Neural progenitor cell (in vitro differentiated cells): ENCODE results near the gene AP2A2. TPM values are rescaled to one million over a fixed set of nuclear protein-coding genes. Genes with fewer than 3 reads are reported as not detected.

Experiments used
- DNase-seq: peaks from one replicate; pipeline ENCODE4 v3.0.0-alpha.2; 2016; ENCODE audit warnings: low spot score
- H2AFZ ChIP-seq: fragments of 200-600 bp; sonication (generic); replicated peaks from 2 replicates; pipeline ENCODE4 v1.6.1; 2016; ENCODE audit warnings: antibody characterized with exemption
- H3F3A ChIP-seq: fragments of 200-600 bp; sonication (generic); 2 replicates; pipeline ENCODE4 v1.6.1; 2016; ENCODE audit warnings: antibody characterized with exemption, low read depth
- H3K27ac ChIP-seq: fragments of 200-600 bp; sonication (generic); 2 replicates; pipeline ENCODE4 v1.5.1; 2016; ENCODE audit warnings: mild to moderate bottlenecking
- H3K27me3 ChIP-seq: fragments of 200-600 bp; sonication (generic); 2 replicates; pipeline ENCODE4 v1.6.1; 2016; ENCODE audit warnings: mild to moderate bottlenecking, moderate library complexity
- H3K36me3 ChIP-seq: fragments of 200-600 bp; sonication (generic); 2 replicates; pipeline ENCODE4 v1.5.1; 2016
- H3K4me1 ChIP-seq: fragments of 200-600 bp; sonication (generic); 2 replicates; pipeline ENCODE4 v1.6.1; 2016; ENCODE audit warnings: mixed run types
- H3K4me2 ChIP-seq: fragments of 200-600 bp; sonication (generic); 2 replicates; pipeline ENCODE4 v1.6.1; 2016
- H3K4me3 ChIP-seq: fragments of 200-600 bp; sonication (generic); 2 replicates; pipeline ENCODE4 v1.5.1; 2016
- H3K79me2 ChIP-seq: fragments of 200-600 bp; sonication (generic); 2 replicates; pipeline ENCODE4 v1.6.1; 2016; ENCODE audit warnings: low read depth
- H3K9ac ChIP-seq: fragments of 200-600 bp; sonication (generic); 2 replicates; pipeline ENCODE4 v1.6.1; 2016
- H3K9me3 ChIP-seq: fragments of 200-600 bp; sonication (generic); 2 replicates; pipeline ENCODE4 v1.5.1; 2016; ENCODE audit warnings: low read depth
- H4K20me1 ChIP-seq: fragments of 200-600 bp; sonication (generic); 2 replicates; pipeline ENCODE4 v1.6.1; 2016; ENCODE audit warnings: low read depth
- H3K27ac Mint-ChIP-seq: 3 replicates; pipeline ENCODE4 v1.8.0; 2021; ENCODE audit warnings: mixed read lengths
- H3K27me3 Mint-ChIP-seq: 2 replicates; pipeline ENCODE4 v1.8.0; 2022; ENCODE audit warnings: low read depth, mild to moderate bottlenecking, inconsistent platforms, moderate library complexity, mixed read lengths; ENCODE audit not compliant: insufficient read depth
- H3K36me3 Mint-ChIP-seq: 3 replicates; pipeline ENCODE4 v1.8.0; 2021; ENCODE audit warnings: mixed read lengths
- H3K4me1 Mint-ChIP-seq: 3 replicates; pipeline ENCODE4 v1.8.0; 2021; ENCODE audit warnings: mixed read lengths
- H3K4me3 Mint-ChIP-seq: 3 replicates; pipeline ENCODE4 v1.8.0; 2021; ENCODE audit warnings: mild to moderate bottlenecking, moderate library complexity, mixed read lengths
- H3K9me3 Mint-ChIP-seq: 3 replicates; pipeline ENCODE4 v1.8.0; 2020; ENCODE audit warnings: mixed read lengths
- CTCF ChIP-seq: fragments of 200-600 bp; sonication (generic); IDR thresholded peaks from 2 replicates; pipeline ENCODE4 v1.5.1; 2017; ENCODE audit warnings: antibody characterized with exemption, mild to moderate bottlenecking
- EZH2 ChIP-seq: fragments of 200-600 bp; sonication (generic); IDR thresholded peaks from 2 replicates; pipeline ENCODE4 v1.6.1; 2017; ENCODE audit warnings: antibody characterized with exemption, mild to moderate bottlenecking, moderate library complexity
- EZH2phosphoT487 ChIP-seq: fragments of 200-600 bp; sonication (generic); IDR thresholded peaks from 2 replicates; pipeline ENCODE4 v1.6.1; 2017; ENCODE audit warnings: antibody characterized with exemption
- total RNA-seq: library from RNA; depleted of rRNA; stranded (reverse); fragments of >200 nt; gene quantifications from 2 replicates; pipeline ENCODE4 v1.2.3, GENCODE V29; 2015; ENCODE audit warnings: low replicate concordance

Gene AP2A2
- total RNA-seq, 1 donor from 2014 or later: 67.5 TPM

- no peaks in the 10 kb centered on the region for H3K36me3 ChIP-seq
- peaks cover 8% of the 10 kb centered on the region for H4K20me1 ChIP-seq
- no peak for TF ChIP-seq EZH2
- TF ChIP-seq EZH2phosphoT487: no peak
- TF ChIP-seq CTCF: no peak
- no peak overlapping the region for H3K4me2 ChIP-seq
- Mint-ChIP-seq H3K9me3 (no peaks in the 10 kb centered on the region), H3K36me3 (peaks cover 26% of the 10 kb centered on the region), H3K4me1 (peaks cover 4% of the 10 kb centered on the region), H3K27ac (peak overlapping the region; percentile 63), H3K4me3 (no peak overlapping the region), H3K27me3 (peaks cover 7% of the 10 kb centered on the region)
- H3K9me3 ChIP-seq: no peaks in the 10 kb centered on the region
- no peak overlapping the region for H3K4me3 ChIP-seq
- no peaks in the 10 kb centered on the region for H3K4me1 ChIP-seq
- H3K27me3 ChIP-seq: no peaks in the 10 kb centered on the region
- H2AFZ ChIP-seq: no peak overlapping the region
- H3F3A ChIP-seq: no peaks in the 10 kb centered on the region
- H3K79me2 ChIP-seq: no peaks in the 10 kb centered on the region
- DNase-seq: no peak
- H3K27ac ChIP-seq: no peak overlapping the region
- H3K9ac ChIP-seq: no peak overlapping the region
Measured at GRCh38 chr11:976431-977160, 50.9 kb downstream of the AP2A2 start.

GRCh38 chr11:977830-978720, 52.4 kb downstream of the AP2A2 start:
- H3K27ac ChIP-seq: no peak overlapping the region
- Mint-ChIP-seq H3K4me1 (peaks cover 4% of the 10 kb centered on the region), H3K27me3 (peaks cover 7% of the 10 kb centered on the region), H3K9me3 (no peaks in the 10 kb centered on the region), H3K36me3 (peaks cover 24% of the 10 kb centered on the region), H3K4me3 (no peak overlapping the region), H3K27ac (no peak overlapping the region)
- no peaks in the 10 kb centered on the region for H3F3A ChIP-seq
- H3K27me3 ChIP-seq: no peaks in the 10 kb centered on the region
- TF ChIP-seq CTCF: no peak
- no peak for TF ChIP-seq EZH2phosphoT487
- TF ChIP-seq EZH2: no peak
- no peaks in the 10 kb centered on the region for H3K4me1 ChIP-seq
- no peak overlapping the region for H3K9ac ChIP-seq
- no peak overlapping the region for H3K4me2 ChIP-seq
- no peak for DNase-seq
- H2AFZ ChIP-seq: no peak overlapping the region
- H4K20me1 ChIP-seq: peaks cover 8% of the 10 kb centered on the region
- H3K9me3 ChIP-seq: no peaks in the 10 kb centered on the region
- no peaks in the 10 kb centered on the region for H3K79me2 ChIP-seq
- no peaks in the 10 kb centered on the region for H3K36me3 ChIP-seq
- H3K4me3 ChIP-seq: no peak overlapping the region

GRCh38 chr11:978781-979180, 53.1 kb downstream of the AP2A2 start:
- H3K27ac Mint-ChIP-seq: no peak overlapping the region
- no peaks in the 10 kb centered on the region for H3K79me2 ChIP-seq
- H3F3A ChIP-seq: no peaks in the 10 kb centered on the region
- H3K27me3 Mint-ChIP-seq: peaks cover 7% of the 10 kb centered on the region
- H3K4me1 ChIP-seq: no peaks in the 10 kb centered on the region
- H3K4me3 Mint-ChIP-seq: no peak overlapping the region
- H3K9ac ChIP-seq: no peak overlapping the region
- no peak overlapping the region for H3K4me3 ChIP-seq
- TF ChIP-seq EZH2 (no peak), EZH2phosphoT487 (no peak), CTCF (no peak)
- H3K4me1 Mint-ChIP-seq: peaks cover 4% of the 10 kb centered on the region
- H3K9me3 ChIP-seq: no peaks in the 10 kb centered on the region
- H3K9me3 Mint-ChIP-seq: no peaks in the 10 kb centered on the region
- no peak overlapping the region for H3K4me2 ChIP-seq
- no peaks in the 10 kb centered on the region for H3K27me3 ChIP-seq
- no peak overlapping the region for H2AFZ ChIP-seq
- no peak overlapping the region for H3K27ac ChIP-seq
- peaks cover 25% of the 10 kb centered on the region for H3K36me3 Mint-ChIP-seq
- peaks cover 8% of the 10 kb centered on the region for H4K20me1 ChIP-seq
- no peaks in the 10 kb centered on the region for H3K36me3 ChIP-seq
- DNase-seq: no peak
